ENCODE measurements around the gene THSD4.
A peak's percentile ranks its signal among the peaks of the same experiment; 100 is the strongest.

The THSD4 gene

GRCh38 chr15:71444032-71444810 lies 328.9 kb downstream of the THSD4 start:
- DNase-seq = no peak
- in situ Hi-C loops (cut with MboI; ENCODE audit: low pct_unique_long_range_greater_than_20kb, low sequenced_read_pairs) = no loop called here

GRCh38 chr15:71444866-71445590 lies 329.8 kb downstream of the THSD4 start:
- DNase-seq = no peak
- in situ Hi-C loops (cut with MboI; ENCODE audit: low pct_unique_long_range_greater_than_20kb, low sequenced_read_pairs) = no loop called here

- in situ Hi-C loops (cut with MboI; ENCODE audit: low pct_unique_long_range_greater_than_20kb, low sequenced_read_pairs) = no loop called here
- DNase-seq = no peak
These were observed 332.3 kb downstream of the THSD4 start for GRCh38 chr15:71447328-71448250.

- peak; percentile 60 for DNase-seq
- in situ Hi-C loops (cut with MboI; ENCODE audit: low pct_unique_long_range_greater_than_20kb, low sequenced_read_pairs) = no loop called here
These were observed 333.4 kb downstream of the THSD4 start for GRCh38 chr15:71448688-71449114.

GRCh38 chr15:71449363-71449762 lies 334.1 kb downstream of the THSD4 start:
- no peak for DNase-seq
- in situ Hi-C loops (cut with MboI; ENCODE audit: low pct_unique_long_range_greater_than_20kb, low sequenced_read_pairs) = no loop called here

GRCh38 chr15:71449956-71450355 lies 334.7 kb downstream of the THSD4 start:
- in situ Hi-C loops (cut with MboI; ENCODE audit: low pct_unique_long_range_greater_than_20kb, low sequenced_read_pairs) = loop anchor here (25.0 kb wide), 1 partner anchor 712 kb away; no protein-coding TSS in a partner anchor
- DNase-seq = no peak

- DNase-seq = no peak
- in situ Hi-C loops (cut with MboI; ENCODE audit: low pct_unique_long_range_greater_than_20kb, low sequenced_read_pairs) = loop anchor here (25.0 kb wide), 1 partner anchor 711 kb away; no protein-coding TSS in a partner anchor
These were observed 335.9 kb downstream of the THSD4 start for GRCh38 chr15:71451130-71451529.

GRCh38 chr15:71452893-71453292 lies 337.6 kb downstream of the THSD4 start:
- no peak for DNase-seq
- in situ Hi-C loops (cut with MboI; ENCODE audit: low pct_unique_long_range_greater_than_20kb, low sequenced_read_pairs) = loop anchor here (25.0 kb wide), 1 partner anchor 709 kb away; no protein-coding TSS in a partner anchor

- DNase-seq = no peak
- in situ Hi-C loops (cut with MboI; ENCODE audit: low pct_unique_long_range_greater_than_20kb, low sequenced_read_pairs) = loop anchor here (25.0 kb wide), 1 partner anchor 708 kb away; no protein-coding TSS in a partner anchor
These were observed 339.3 kb downstream of the THSD4 start for GRCh38 chr15:71454462-71454996.

- DNase-seq = no peak
- in situ Hi-C loops (cut with MboI; ENCODE audit: low pct_unique_long_range_greater_than_20kb, low sequenced_read_pairs) = loop anchor here (25.0 kb wide), 1 partner anchor 707 kb away; no protein-coding TSS in a partner anchor
These were observed 339.8 kb downstream of the THSD4 start for GRCh38 chr15:71455107-71455506.

- DNase-seq = no peak
- in situ Hi-C loops (cut with MboI; ENCODE audit: low pct_unique_long_range_greater_than_20kb, low sequenced_read_pairs) = loop anchor here (25.0 kb wide), 1 partner anchor 706 kb away; no protein-coding TSS in a partner anchor
These were observed 340.6 kb downstream of the THSD4 start for GRCh38 chr15:71455878-71456277.

GRCh38 chr15:71456362-71456761 lies 341.1 kb downstream of the THSD4 start:
- DNase-seq = no peak
- in situ Hi-C loops (cut with MboI; ENCODE audit: low pct_unique_long_range_greater_than_20kb, low sequenced_read_pairs) = loop anchor here (25.0 kb wide), 1 partner anchor 706 kb away; no protein-coding TSS in a partner anchor

- in situ Hi-C loops (cut with MboI; ENCODE audit: low pct_unique_long_range_greater_than_20kb, low sequenced_read_pairs) = loop anchor here (25.0 kb wide), 1 partner anchor 705 kb away; no protein-coding TSS in a partner anchor
- no peak for DNase-seq
These were observed 341.5 kb downstream of the THSD4 start for GRCh38 chr15:71456811-71457210.

- in situ Hi-C loops (cut with MboI; ENCODE audit: low pct_unique_long_range_greater_than_20kb, low sequenced_read_pairs) = loop anchor here (25.0 kb wide), 1 partner anchor 704 kb away; no protein-coding TSS in a partner anchor
- DNase-seq = no peak
These were observed 342.9 kb downstream of the THSD4 start for GRCh38 chr15:71458089-71458660.

GRCh38 chr15:71461748-71462147 lies 346.5 kb downstream of the THSD4 start:
- in situ Hi-C loops (cut with MboI; ENCODE audit: low pct_unique_long_range_greater_than_20kb, low sequenced_read_pairs) = loop anchor here (25.0 kb wide), 1 partner anchor 701 kb away; no protein-coding TSS in a partner anchor
- no peak for DNase-seq

GRCh38 chr15:71462638-71463037 lies 347.4 kb downstream of the THSD4 start:
- in situ Hi-C loops (cut with MboI; ENCODE audit: low pct_unique_long_range_greater_than_20kb, low sequenced_read_pairs) = loop anchor here (25.0 kb wide), 1 partner anchor 700 kb away; no protein-coding TSS in a partner anchor
- DNase-seq = no peak

- in situ Hi-C loops (cut with MboI; ENCODE audit: low pct_unique_long_range_greater_than_20kb, low sequenced_read_pairs) = loop anchor here (25.0 kb wide), 1 partner anchor 699 kb away; no protein-coding TSS in a partner anchor
- DNase-seq = no peak
These were observed 347.9 kb downstream of the THSD4 start for GRCh38 chr15:71463156-71463665.

Measured in KBM-7 (cell line).